Skeletal muscle satellite cell (primary cell): ENCODE data around the gene ARHGAP10.

Source experiments
- H3K27me3 ChIP-seq: 2 replicates; pipeline ENCODE4 v1.7.0; 2013; ENCODE audit warnings: low read length; ENCODE audit not compliant: control insufficient read depth, insufficient read depth
- H3K36me3 ChIP-seq: 2 replicates; pipeline ENCODE4 v1.7.0; 2013; ENCODE audit warnings: mild to moderate bottlenecking, control low read depth, low read length; ENCODE audit not compliant: insufficient read depth
- H3K4me1 ChIP-seq: 2 replicates; pipeline ENCODE4 v1.7.0; 2013; ENCODE audit warnings: low read length; ENCODE audit not compliant: control insufficient read depth, insufficient read depth
- H3K4me2 ChIP-seq: 2 replicates; pipeline ENCODE4 v1.7.0; 2013; ENCODE audit warnings: mild to moderate bottlenecking, low read length
- H3K4me3 ChIP-seq: 2 replicates; pipeline ENCODE4 v1.7.0; 2013; ENCODE audit warnings: low read length
- H3K9ac ChIP-seq: 2 replicates; pipeline ENCODE4 v1.7.0; 2013; ENCODE audit warnings: mild to moderate bottlenecking, low read depth, low read length, moderate library complexity
- H3K9me3 ChIP-seq: replicated peaks from 2 replicates; pipeline ENCODE4 v1.7.0; 2013; ENCODE audit warnings: mild to moderate bottlenecking, control low read depth, low read length

Gene ARHGAP10

GRCh38 chr4:147948336-147948735 lies 216.4 kb downstream of the ARHGAP10 start:
- peaks cover 26% of the 10 kb centered on the region for H3K36me3 ChIP-seq
- H3K4me3 ChIP-seq: no peak overlapping the region
- H3K9me3 ChIP-seq: no peaks in the 10 kb centered on the region
- no peaks in the 10 kb centered on the region for H3K27me3 ChIP-seq
- peaks cover under 1% of the 10 kb centered on the region for H3K4me1 ChIP-seq
- H3K4me2 ChIP-seq: no peak overlapping the region
- no peak overlapping the region for H3K9ac ChIP-seq

DNA sequence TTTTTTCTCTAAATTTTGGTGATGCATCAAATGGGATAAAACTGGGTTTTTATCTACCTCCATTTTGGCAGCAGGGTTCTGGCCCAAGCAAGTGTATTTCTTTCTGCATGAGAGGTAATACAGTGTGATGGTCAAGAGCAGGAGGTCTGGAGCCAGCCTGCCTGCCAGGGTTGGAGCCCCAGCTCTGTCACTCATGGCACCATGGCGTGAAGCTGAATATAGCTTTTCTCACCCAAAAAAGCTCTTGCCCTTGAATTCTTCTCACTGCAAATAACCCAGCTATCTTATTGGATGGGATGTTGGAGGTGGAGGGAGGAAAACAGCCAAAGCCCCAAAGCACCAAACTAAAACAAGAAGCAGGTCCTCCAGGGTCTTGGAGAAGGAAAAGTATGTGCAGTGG lies 218.4 kb downstream of the ARHGAP10 start:
- no peaks in the 10 kb centered on the region for H3K9me3 ChIP-seq
- H3K36me3 ChIP-seq: peaks cover 21% of the 10 kb centered on the region
- H3K4me2 ChIP-seq: no peak overlapping the region
- no peak overlapping the region for H3K4me3 ChIP-seq
- no peak overlapping the region for H3K9ac ChIP-seq
- no peaks in the 10 kb centered on the region for H3K27me3 ChIP-seq
- no peaks in the 10 kb centered on the region for H3K4me1 ChIP-seq

GRCh38 chr4:147950841-147951240 lies 219.0 kb downstream of the ARHGAP10 start:
- H3K9me3 ChIP-seq: no peaks in the 10 kb centered on the region

DNA sequence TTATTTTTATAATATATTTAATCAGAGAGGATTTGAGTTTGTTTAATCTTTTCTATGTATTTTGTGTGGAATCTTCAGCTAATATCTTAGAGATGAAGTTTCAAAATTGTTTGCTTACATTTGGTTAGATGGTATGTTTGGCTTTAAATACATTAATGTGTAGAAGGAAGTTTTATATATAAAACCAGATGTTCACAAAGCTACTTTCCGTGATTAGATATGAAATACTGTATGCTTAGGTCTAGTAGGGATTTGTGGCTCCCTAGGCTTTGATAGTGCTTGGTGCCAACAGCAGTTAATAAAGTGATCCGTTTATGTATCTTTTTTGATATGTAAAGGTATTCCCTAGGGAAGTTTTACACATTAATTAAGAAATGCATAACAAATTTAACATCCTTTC lies 223.0 kb downstream of the ARHGAP10 start:
- no peak overlapping the region for H3K4me3 ChIP-seq
- no peaks in the 10 kb centered on the region for H3K4me1 ChIP-seq
- no peak overlapping the region for H3K9ac ChIP-seq
- H3K9me3 ChIP-seq: no peaks in the 10 kb centered on the region
- no peaks in the 10 kb centered on the region for H3K27me3 ChIP-seq
- H3K4me2 ChIP-seq: no peak overlapping the region
- peaks cover 25% of the 10 kb centered on the region for H3K36me3 ChIP-seq

More at GRCh38 chr4:147950841-147951240, 219.0 kb downstream of the ARHGAP10 start:
- H3K4me2 ChIP-seq: no peak overlapping the region
- no peak overlapping the region for H3K9ac ChIP-seq
- H3K4me1 ChIP-seq: no peaks in the 10 kb centered on the region
- H3K4me3 ChIP-seq: no peak overlapping the region
- H3K27me3 ChIP-seq: no peaks in the 10 kb centered on the region
- peaks cover 23% of the 10 kb centered on the region for H3K36me3 ChIP-seq

- H3K4me1 ChIP-seq: no peaks in the 10 kb centered on the region
- H3K36me3 ChIP-seq: peaks cover 31% of the 10 kb centered on the region
- no peaks in the 10 kb centered on the region for H3K27me3 ChIP-seq
- no peak overlapping the region for H3K9ac ChIP-seq
- no peak overlapping the region for H3K4me2 ChIP-seq
- H3K4me3 ChIP-seq: no peak overlapping the region
- H3K9me3 ChIP-seq: no peaks in the 10 kb centered on the region
Observed at GRCh38 chr4:147955827-147956558, 224.1 kb downstream of the ARHGAP10 start.

GRCh38 chr4:147957446-147957845 lies 225.6 kb downstream of the ARHGAP10 start:
- H3K4me2 ChIP-seq: no peak overlapping the region
- no peaks in the 10 kb centered on the region for H3K9me3 ChIP-seq
- no peak overlapping the region for H3K9ac ChIP-seq
- no peaks in the 10 kb centered on the region for H3K27me3 ChIP-seq
- peaks cover 27% of the 10 kb centered on the region for H3K36me3 ChIP-seq
- no peak overlapping the region for H3K4me3 ChIP-seq
- no peaks in the 10 kb centered on the region for H3K4me1 ChIP-seq

GRCh38 chr4:147958057-147958456 lies 226.2 kb downstream of the ARHGAP10 start:
- Histone ChIP-seq H3K4me1 (no peaks in the 10 kb centered on the region), H3K36me3 (peaks cover 28% of the 10 kb centered on the region), H3K27me3 (no peaks in the 10 kb centered on the region), H3K4me2 (no peak overlapping the region), H3K9ac (no peak overlapping the region), H3K4me3 (no peak overlapping the region), H3K9me3 (no peaks in the 10 kb centered on the region)

DNA sequence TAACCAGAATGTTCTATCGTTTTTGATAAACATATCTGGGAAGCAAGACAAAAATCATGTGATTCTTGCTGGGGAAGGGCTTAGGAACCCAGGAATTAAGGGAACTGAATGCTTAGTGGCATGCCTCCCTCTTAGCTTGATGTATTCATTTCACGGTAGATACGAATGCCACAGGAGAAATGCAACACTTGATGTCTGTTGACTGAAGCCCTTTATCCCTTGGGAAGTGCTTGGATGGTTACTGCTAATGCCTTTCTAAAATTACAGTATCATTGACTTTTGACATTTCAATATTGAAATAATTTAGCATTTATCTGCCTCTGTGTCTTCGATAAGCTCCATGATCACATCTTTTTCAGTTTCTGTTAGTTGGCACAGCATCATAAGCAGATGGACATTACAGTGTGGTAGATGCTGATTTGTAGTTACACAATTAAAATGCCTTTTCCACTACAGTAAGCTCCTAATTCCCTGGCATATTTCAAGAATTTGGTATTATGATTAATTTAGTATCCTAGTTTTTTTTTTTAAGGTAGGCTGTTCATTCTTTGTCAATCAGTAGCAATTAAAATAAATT lies 226.7 kb downstream of the ARHGAP10 start:
- H3K9me3 ChIP-seq: no peaks in the 10 kb centered on the region
- H3K9ac ChIP-seq: no peak overlapping the region
- no peak overlapping the region for H3K4me2 ChIP-seq
- H3K4me3 ChIP-seq: no peak overlapping the region
- no peaks in the 10 kb centered on the region for H3K4me1 ChIP-seq
- H3K27me3 ChIP-seq: no peaks in the 10 kb centered on the region
- peaks cover 31% of the 10 kb centered on the region for H3K36me3 ChIP-seq

GRCh38 chr4:147960971-147961370 lies 229.1 kb downstream of the ARHGAP10 start:
- Histone ChIP-seq H3K9ac (no peak overlapping the region), H3K36me3 (peaks cover 42% of the 10 kb centered on the region), H3K4me3 (no peak overlapping the region), H3K4me2 (no peak overlapping the region), H3K9me3 (no peaks in the 10 kb centered on the region), H3K27me3 (no peaks in the 10 kb centered on the region), H3K4me1 (no peaks in the 10 kb centered on the region)

GRCh38 chr4:147963839-147964238 lies 232.0 kb downstream of the ARHGAP10 start:
- Histone ChIP-seq H3K9me3 (no peaks in the 10 kb centered on the region), H3K36me3 (peaks cover 59% of the 10 kb centered on the region), H3K4me3 (no peak overlapping the region), H3K4me2 (no peak overlapping the region), H3K9ac (no peak overlapping the region), H3K27me3 (no peaks in the 10 kb centered on the region), H3K4me1 (no peaks in the 10 kb centered on the region)

DNA sequence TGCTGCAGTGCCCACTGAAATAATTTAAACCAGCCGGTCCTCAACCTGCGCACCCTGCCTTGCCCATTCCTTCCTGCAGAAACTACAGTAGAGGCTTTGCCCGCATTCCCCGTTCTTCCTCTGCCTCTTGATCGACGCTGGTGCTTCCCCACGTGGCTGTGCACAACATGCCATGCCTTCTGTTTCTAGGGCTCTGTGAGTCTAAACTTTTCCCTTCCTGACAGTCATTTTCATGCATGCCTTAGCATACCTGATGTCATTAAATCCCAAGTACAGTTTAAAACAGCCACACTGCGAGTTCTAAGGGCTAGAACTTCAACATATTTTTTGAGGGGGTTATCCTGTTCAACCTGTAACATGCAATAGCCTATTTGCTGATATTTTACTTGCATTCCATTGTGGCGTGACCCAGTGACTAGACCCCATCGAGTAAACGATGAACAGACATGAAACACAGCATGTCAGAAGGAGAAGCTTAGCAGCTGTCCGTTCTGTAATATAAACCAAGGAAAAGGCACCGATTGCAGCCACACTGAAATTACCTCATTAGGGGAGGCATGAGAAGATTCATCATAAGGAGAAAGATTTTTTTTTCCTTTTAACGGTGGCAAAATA lies 232.5 kb downstream of the ARHGAP10 start:
- H3K9me3 ChIP-seq: no peaks in the 10 kb centered on the region

More for the DNA sequence above, 232.5 kb downstream of the ARHGAP10 start:
- H3K27me3 ChIP-seq: no peaks in the 10 kb centered on the region
- no peak overlapping the region for H3K4me2 ChIP-seq
- no peak overlapping the region for H3K9ac ChIP-seq
- no peak overlapping the region for H3K4me3 ChIP-seq
- peaks cover 59% of the 10 kb centered on the region for H3K36me3 ChIP-seq
- no peaks in the 10 kb centered on the region for H3K4me1 ChIP-seq
